HepG2 (cell line): ENCODE data around the gene TMEM151A. TPM values are rescaled to one million over a fixed set of nuclear protein-coding genes. Genes with fewer than 3 reads are reported as not detected.

Source experiments
- EP300 ChIP-seq, 3 experiments: sonication (generic) in 1 of 3; formaldehyde crosslinking in 1 of 3; IDR thresholded peaks; 2 replicates each; pipeline versions ENCODE4 v1.5.1 to v1.6.1; 2011 to 2020; ENCODE audit warnings: low read depth in 2 of 3, low read length in 2 of 3, borderline replicate concordance in 1 of 3, improper control_type of control experiment in 1 of 3, mild to moderate bottlenecking in 1 of 3, missing genetic modification reagents in 1 of 3, moderate library complexity in 1 of 3
- GFI1 ChIP-seq: sonication (generic); formaldehyde crosslinking; IDR thresholded peaks from 2 replicates; pipeline ENCODE4 v1.5.0; 2020; ENCODE audit warnings: missing genetic modification reagents, mild to moderate bottlenecking, borderline replicate concordance
- HDAC2 ChIP-seq: sonication (generic); formaldehyde crosslinking; IDR thresholded peaks from 2 replicates; pipeline ENCODE4 v1.4.0; 2020; ENCODE audit warnings: missing genetic modification reagents
- HIVEP1 ChIP-seq: sonication (generic); formaldehyde crosslinking; IDR thresholded peaks from 2 replicates; pipeline ENCODE4 v1.4.0; 2020; ENCODE audit warnings: mild to moderate bottlenecking, missing genetic modification reagents
- HNRNPK ChIP-seq: fragments of 200-400 bp; formaldehyde crosslinking; IDR thresholded peaks from 2 replicates; pipeline ENCODE4 v1.6.1; 2018; ENCODE audit warnings: low read length, low read depth, moderate library complexity, mild to moderate bottlenecking; ENCODE audit not compliant: poor library complexity, severe bottlenecking
- ISL2 ChIP-seq: sonication (generic); formaldehyde crosslinking; IDR thresholded peaks from 2 replicates; pipeline ENCODE4 v1.5.0; 2020; ENCODE audit warnings: missing genetic modification reagents
- MTERF4 ChIP-seq: sonication (generic); formaldehyde crosslinking; IDR thresholded peaks from 2 replicates; pipeline ENCODE4 v1.8.0; 2023; ENCODE audit warnings: mild to moderate bottlenecking, missing genetic modification reagents
- MZF1 ChIP-seq: sonication (generic); formaldehyde crosslinking; IDR thresholded peaks from 2 replicates; pipeline ENCODE4 v1.8.1; 2023; ENCODE audit warnings: mild to moderate bottlenecking, missing genetic modification reagents, borderline replicate concordance
- NR2F2 ChIP-seq: IDR thresholded peaks from 2 replicates; pipeline ENCODE4 v1.6.1; 2012; ENCODE audit warnings: low read depth, inconsistent platforms, borderline replicate concordance
- RFX1 ChIP-seq: fragments of 450-650 bp; IDR thresholded peaks from 2 replicates; pipeline ENCODE4 v1.6.1; 2017
- RFXAP ChIP-seq: sonication (generic); formaldehyde crosslinking; IDR thresholded peaks from 2 replicates; pipeline ENCODE4 v1.4.0; 2020; ENCODE audit warnings: missing genetic modification reagents, borderline replicate concordance
- SIN3A ChIP-seq: IDR thresholded peaks from 2 replicates; pipeline ENCODE4 v1.6.1; 2011; ENCODE audit warnings: low read depth, mild to moderate bottlenecking, control low read depth, low read length, borderline replicate concordance
- SP4 ChIP-seq: sonication (generic); formaldehyde crosslinking; IDR thresholded peaks from 2 replicates; pipeline ENCODE4 v1.8.1; 2023; ENCODE audit warnings: mild to moderate bottlenecking, missing genetic modification reagents
- TOE1 ChIP-seq: sonication (generic); formaldehyde crosslinking; IDR thresholded peaks from 2 replicates; pipeline ENCODE4 v1.4.0; 2020; ENCODE audit warnings: mild to moderate bottlenecking, missing genetic modification reagents
- ZNF24 ChIP-seq: fragments of 450-650 bp; IDR thresholded peaks from 2 replicates; pipeline ENCODE4 v1.6.1; 2017; ENCODE audit warnings: antibody characterized with exemption, mild to moderate bottlenecking
- ZNF296 ChIP-seq: sonication (generic); formaldehyde crosslinking; conservative IDR thresholded peaks from 2 replicates; pipeline ENCODE4 v1.5.0; 2020; ENCODE audit warnings: mild to moderate bottlenecking, missing genetic modification reagents
- ZNF574 ChIP-seq: sonication (generic); formaldehyde crosslinking; IDR thresholded peaks from 2 replicates; pipeline ENCODE4 v1.4.0; 2020; ENCODE audit warnings: missing genetic modification reagents
- ZNF619 ChIP-seq: sonication (generic); formaldehyde crosslinking; IDR thresholded peaks from 2 replicates; pipeline ENCODE4 v1.4.0; 2020; ENCODE audit warnings: mild to moderate bottlenecking, missing genetic modification reagents
- ZNF816 ChIP-seq: sonication (generic); formaldehyde crosslinking; IDR thresholded peaks from 2 replicates; pipeline ENCODE4 v1.8.0; 2022; ENCODE audit warnings: missing genetic modification reagents, mild to moderate bottlenecking, borderline replicate concordance
- polyA plus RNA-seq, 8 experiments: library from polyadenylated mRNA; depleted of rRNA in 3 of 8; stranded (reverse) in 7 of 8; unstranded in 1 of 8; fragments of >200 nt; fragmentation: Illumina TruSeq in 4 of 8; extraction: Trizol in 4 of 8; gene quantifications; 2 replicates each; pipeline versions ENCODE4 v1.2.1 to v1.2.3, GENCODE V29; 2011 to 2016; ENCODE audit warnings: low read depth in 4 of 8, missing spikeins in 1 of 8, mixed read lengths in 1 of 8; ENCODE audit not compliant: insufficient read depth in 1 of 8
- total RNA-seq, 5 experiments: library from RNA; depleted of rRNA; stranded (reverse); fragments of >200 nt; fragmentation: Illumina TruSeq; extraction: Trizol; gene quantifications; 2 replicates each; pipeline ENCODE4 v1.2.3, GENCODE V29; 2016; ENCODE audit warnings: low read depth in 1 of 5
- TF ChIP-seq, protein P1 (sequence below): sonication (generic); formaldehyde crosslinking; IDR thresholded peaks from 2 replicates; pipeline ENCODE4 v1.4.0; 2020; ENCODE audit warnings: mild to moderate bottlenecking, missing genetic modification reagents

The TMEM151A gene
- total and polyA plus RNA-seq, 2 of the 13 experiments (the other 11 are each of a cell fraction or from before 2014, with no cell fraction given): 0.18 to 0.33 TPM

- TF ChIP-seq TOE1 (CRISPR knock-in tag) (no peak), HDAC2 (peak; percentile 45; the same call in 1 of the 2 replicates), HNRNPK (peak; percentile 49), RFX1 (no peak), RFXAP (CRISPR knock-in tag) (0 out of 2 replicates have a peak, but pooled peaks have one; percentile 8), SP4 (CRISPR knock-in tag) (peak; percentile 57; the same call in 1 of the 2 replicates), MTERF4 (CRISPR knock-in tag) (no peak), ZNF816 (no peak), ISL2 (CRISPR knock-in tag) (no peak), EP300 (IDR thresholded peaks at IDR 0.05; ENCODE audit: low read depth in 2 of 2, low read length in 2 of 2) (no peak), EP300 (CRISPR knock-in tag; IDR thresholded peaks at IDR 0.05; ENCODE audit: borderline replicate concordance) (no peak), ZNF296 (no peak), MZF1 (CRISPR knock-in tag) (no peak), SIN3A (no peak), ZNF619 (CRISPR knock-in tag) (no peak), ZNF574 (CRISPR knock-in tag) (peak; percentile 62; the same call in 1 of the 2 replicates), HIVEP1 (no peak), GFI1 (CRISPR knock-in tag) (0 out of 2 replicates have a peak, but pooled peaks have one; percentile 31), NR2F2 (no peak), ZNF24 (no peak)
- TF ChIP-seq, protein P1, sequence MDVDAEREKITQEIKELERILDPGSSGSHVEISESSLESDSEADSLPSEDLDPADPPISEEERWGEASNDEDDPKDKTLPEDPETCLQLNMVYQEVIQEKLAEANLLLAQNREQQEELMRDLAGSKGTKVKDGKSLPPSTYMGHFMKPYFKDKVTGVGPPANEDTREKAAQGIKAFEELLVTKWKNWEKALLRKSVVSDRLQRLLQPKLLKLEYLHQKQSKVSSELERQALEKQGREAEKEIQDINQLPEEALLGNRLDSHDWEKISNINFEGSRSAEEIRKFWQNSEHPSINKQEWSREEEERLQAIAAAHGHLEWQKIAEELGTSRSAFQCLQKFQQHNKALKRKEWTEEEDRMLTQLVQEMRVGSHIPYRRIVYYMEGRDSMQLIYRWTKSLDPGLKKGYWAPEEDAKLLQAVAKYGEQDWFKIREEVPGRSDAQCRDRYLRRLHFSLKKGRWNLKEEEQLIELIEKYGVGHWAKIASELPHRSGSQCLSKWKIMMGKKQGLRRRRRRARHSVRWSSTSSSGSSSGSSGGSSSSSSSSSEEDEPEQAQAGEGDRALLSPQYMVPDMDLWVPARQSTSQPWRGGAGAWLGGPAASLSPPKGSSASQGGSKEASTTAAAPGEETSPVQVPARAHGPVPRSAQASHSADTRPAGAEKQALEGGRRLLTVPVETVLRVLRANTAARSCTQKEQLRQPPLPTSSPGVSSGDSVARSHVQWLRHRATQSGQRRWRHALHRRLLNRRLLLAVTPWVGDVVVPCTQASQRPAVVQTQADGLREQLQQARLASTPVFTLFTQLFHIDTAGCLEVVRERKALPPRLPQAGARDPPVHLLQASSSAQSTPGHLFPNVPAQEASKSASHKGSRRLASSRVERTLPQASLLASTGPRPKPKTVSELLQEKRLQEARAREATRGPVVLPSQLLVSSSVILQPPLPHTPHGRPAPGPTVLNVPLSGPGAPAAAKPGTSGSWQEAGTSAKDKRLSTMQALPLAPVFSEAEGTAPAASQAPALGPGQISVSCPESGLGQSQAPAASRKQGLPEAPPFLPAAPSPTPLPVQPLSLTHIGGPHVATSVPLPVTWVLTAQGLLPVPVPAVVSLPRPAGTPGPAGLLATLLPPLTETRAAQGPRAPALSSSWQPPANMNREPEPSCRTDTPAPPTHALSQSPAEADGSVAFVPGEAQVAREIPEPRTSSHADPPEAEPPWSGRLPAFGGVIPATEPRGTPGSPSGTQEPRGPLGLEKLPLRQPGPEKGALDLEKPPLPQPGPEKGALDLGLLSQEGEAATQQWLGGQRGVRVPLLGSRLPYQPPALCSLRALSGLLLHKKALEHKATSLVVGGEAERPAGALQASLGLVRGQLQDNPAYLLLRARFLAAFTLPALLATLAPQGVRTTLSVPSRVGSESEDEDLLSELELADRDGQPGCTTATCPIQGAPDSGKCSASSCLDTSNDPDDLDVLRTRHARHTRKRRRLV: no peak
Measured at GRCh38 chr11:66268244-66268951, 23.3 kb upstream of the TMEM151A start, which contains the start of gene RAB1B (continued).
